ENCODE data around the gene IKZF1.
"Not testable (repeated sequence)": the region's sequence is repeated elsewhere in the genome, so short reads cannot be mapped to it uniquely, and the experiment has no call there.

IKZF1 gene

DNA sequence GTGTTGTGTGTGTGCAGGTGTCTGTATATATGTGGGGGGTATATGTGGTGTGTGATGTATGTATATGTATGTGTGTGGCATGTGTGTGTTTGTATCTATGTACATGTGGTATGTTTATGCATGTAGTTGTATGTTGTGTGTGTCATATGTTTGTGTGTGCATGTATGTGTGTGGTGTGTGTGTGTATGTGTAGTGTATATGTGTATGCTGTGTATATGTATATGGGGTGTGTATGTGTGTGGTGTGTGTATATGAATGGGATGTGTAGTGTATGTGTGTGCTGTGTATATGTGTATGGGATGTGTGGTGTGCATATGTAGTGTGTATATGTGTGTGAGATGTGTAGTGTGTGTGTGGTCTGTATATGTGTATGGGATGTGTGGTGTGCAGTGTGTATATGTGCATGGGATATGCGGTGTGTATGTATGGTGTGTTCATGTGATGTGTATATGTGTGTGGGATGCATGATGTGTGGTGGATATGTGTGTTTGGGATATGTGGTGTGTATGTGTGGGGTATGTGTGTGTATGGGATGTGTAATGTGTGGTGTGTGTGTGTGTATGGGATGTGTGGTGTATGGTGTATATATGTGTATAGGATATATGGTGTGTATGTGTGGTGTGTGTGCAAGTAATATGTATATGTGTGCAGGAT is 30.0 kb downstream of the IKZF1 start:
- no peak for DNase-seq (ENCODE audit: low read depth)

- no peak for DNase-seq (ENCODE audit: low read depth)
Observed at GRCh38 chr7:50335230-50335794, 30.8 kb downstream of the IKZF1 start.

GRCh38 chr7:50335795-50336754 is 31.6 kb downstream of the IKZF1 start:
- no peak for DNase-seq (ENCODE audit: low read depth)

DNA sequence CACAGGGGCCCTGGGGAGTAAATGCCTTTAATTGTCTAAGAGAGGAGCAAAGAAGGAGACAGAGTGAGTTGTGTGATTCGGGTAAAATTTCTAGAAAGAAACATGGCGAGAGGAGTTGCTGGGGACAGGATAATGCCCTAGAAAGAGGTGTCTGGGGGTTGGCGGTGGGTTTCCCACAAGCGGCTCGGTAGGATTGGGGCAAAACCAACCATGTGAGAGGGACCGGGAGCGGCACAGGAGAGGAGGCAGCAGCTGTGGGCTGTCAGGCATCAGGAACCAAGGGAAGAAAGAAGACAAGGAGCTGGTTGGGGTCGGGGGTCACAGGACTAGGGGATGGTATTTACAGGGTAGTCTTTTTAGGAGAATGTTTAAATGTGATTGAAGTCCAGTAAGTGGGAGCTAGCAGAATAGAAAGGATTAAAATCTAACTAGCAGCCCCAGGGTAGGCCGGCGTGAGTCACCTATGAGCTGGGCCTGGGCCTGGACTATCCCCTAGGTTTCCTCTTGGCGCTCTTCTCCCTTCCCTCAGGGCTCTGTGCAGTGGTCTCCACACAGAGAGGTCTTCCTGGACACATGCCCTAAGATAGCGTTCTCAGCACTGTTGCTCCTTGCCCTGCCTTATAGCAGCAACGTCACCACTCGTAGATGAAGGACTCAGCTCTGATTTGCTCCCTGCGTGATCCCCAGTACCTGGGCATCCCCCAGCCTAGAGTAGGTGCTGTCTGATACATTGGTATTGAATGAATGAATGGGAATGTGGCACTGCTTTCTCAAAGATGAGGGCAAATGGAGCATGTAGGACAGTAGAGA is 32.6 kb downstream of the IKZF1 start:
- no peak for DNase-seq (ENCODE audit: low read depth)

DNA sequence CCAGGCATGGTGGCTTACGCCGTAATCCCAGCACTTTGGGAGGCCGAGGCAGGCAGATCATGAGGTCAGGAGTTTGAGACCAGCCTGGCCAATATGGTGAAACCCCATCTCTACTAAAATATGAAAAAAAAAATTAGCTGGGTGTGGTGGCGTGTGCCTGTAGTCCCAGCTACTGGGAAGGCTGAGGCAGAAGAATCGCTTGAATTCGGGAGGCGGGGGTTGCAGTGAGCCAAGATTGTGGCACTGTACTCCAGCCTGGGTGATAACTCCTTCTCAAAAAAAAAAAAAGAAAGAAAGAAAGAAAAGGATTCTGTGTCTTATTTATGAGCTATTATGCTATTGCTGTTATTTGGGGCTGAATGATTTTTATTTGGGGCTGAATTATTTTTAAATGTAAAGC is 35.0 kb downstream of the IKZF1 start:
- DNase-seq (ENCODE audit: low read depth), result not testable (repeated sequence)

GRCh38 chr7:50339990-50340500 is 35.5 kb downstream of the IKZF1 start:
- DNase-seq (ENCODE audit: low read depth), result no peak

DNA sequence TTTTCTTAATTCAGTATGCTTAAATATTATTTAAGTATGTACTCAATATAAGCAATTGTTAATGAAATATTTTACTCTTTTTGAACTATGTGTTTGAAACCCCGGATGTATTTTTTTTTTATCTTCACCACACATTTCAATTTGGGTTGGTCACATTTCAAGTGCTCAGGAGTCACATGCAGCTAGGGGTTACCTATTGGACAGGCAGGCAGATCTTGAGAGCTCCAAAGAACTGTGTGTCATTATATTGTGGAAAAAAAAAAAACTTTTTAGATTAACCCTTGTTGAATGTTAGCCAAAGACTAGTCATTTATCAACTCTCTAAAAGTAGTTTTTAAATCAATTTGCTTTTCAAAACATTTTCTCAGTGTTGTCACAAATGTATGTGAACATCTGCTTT is 37.2 kb downstream of the IKZF1 start:
- no peak for DNase-seq (ENCODE audit: low read depth)

- DNase-seq (ENCODE audit: low read depth), result no peak
Observed at GRCh38 chr7:50342616-50343114, 38.1 kb downstream of the IKZF1 start.

- no peak for DNase-seq (ENCODE audit: low read depth)
Observed at GRCh38 chr7:50346545-50347497, 42.3 kb downstream of the IKZF1 start.

- DNase-seq (ENCODE audit: low read depth), result no peak
Observed at GRCh38 chr7:50347693-50348092, 43.2 kb downstream of the IKZF1 start.

DNA sequence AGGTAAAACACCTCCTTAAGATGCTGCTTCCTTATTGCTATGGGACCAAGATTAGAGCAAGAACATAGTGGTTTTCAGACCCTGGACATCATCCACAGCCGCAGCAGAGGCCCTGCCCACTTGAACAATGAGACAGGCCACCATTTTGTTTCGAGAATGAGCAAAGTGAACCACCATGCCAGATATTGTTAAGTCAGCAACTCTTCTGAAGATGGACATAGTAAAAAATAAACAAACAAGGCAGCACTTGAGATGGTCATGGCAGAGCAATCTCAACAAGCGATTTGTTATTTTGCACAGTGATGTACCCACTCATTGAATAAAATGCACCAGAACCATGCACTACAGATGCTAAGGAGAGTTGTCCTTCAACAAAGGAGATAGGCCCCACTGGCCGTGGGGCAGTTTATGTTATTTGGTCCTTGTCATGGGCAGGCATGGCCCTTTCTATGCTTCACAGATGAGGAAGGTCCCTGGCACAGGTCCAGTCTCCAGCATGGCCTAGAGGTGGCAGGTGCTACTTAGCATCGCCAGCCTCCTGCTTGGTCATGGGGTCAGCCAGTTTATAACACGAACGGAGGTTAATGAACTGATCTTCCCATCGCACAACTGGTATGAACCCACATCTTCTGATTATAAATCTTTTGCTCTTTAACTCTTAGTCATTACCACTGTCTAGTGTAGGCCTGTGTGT is 44.1 kb downstream of the IKZF1 start:
- no peak for DNase-seq (ENCODE audit: low read depth)

DNA sequence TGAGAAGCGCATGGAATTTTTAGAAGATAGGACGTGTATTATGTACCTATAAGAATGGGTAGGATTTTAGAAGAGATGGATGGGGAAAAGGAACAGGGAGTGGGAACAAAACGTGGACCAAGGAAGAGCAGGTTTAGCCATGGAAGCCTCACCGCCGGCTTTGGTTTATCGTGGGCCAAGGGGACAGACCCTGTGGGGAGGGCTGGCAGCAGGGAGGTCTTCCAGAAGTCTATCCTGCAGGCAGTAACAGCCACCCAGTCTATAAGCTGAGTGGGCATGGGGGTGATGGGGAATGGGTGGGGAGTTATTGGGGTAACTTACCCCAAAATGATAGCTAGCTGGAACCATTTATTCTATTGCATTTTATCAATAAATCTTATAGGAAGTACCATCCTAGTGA is 44.9 kb downstream of the IKZF1 start:
- no peak for DNase-seq (ENCODE audit: low read depth)

DNA sequence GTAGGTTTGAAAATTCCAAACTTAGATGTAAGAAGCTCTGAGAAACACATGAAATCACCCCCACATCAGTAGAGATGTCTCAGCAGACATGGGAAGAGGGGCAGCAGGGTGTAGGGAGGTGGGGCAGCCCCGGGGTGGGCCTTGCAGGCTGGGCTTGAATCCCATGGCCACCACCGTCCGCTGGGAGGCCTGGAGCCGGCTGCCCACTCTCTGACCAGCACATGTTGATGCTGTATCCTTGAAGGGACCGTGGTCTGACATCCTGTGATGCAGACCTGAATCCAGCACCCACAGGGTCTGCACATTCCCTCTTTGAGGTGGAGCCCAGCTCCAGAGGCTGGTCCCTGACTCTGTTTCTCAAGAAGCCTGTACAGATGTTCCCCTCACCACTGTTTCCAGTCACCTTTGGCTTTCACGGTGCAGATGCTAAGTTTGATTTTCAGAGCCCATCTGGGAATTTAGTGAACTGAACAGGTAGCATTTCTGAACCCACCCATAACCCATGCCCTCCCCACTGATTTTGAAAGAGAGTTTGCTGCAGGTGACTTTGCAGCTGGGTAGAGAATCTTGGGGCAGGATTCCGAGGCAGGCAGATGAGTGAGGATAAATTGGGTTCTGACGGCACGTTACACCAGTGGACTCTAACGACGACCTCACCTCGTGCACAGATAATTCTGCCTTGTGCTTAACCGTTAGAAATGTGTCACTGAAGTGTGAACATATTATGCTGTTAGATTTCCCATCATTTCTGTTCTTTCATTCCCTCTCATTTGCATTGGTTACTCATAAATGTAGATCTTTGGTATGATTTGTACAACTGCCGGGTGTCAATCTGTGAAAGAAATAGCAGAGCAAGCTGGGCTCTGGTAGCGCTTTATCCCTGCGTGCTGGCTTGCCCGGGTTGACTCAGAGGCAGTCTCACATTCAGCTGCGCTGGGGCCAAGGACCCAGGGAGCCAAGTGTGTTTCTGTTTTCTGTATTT is 45.7 kb downstream of the IKZF1 start:
- DNase-seq (ENCODE audit: low read depth), result no peak

DNA sequence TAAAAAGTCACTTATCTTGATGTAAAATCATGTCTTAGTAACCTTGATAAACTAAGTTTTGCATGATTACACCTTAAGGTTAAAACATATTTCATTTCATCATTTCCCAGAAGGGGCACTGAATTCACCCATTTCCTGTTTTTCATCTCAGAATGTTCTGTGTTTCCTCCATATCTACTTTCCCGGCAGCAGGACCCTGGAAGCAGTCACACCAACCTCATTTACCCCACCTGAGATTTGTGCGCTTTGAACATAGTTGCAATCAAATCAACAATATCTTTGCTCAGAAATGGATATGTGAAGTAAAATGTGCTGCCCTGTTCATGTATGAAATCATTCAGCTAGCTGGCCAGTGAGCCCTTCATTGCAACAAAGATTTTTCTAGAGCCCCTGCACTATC is 46.8 kb downstream of the IKZF1 start:
- DNase-seq (ENCODE audit: low read depth), result no peak

GRCh38 chr7:50352282-50352681 is 47.8 kb downstream of the IKZF1 start:
- no peak for DNase-seq (ENCODE audit: low read depth)

DNA sequence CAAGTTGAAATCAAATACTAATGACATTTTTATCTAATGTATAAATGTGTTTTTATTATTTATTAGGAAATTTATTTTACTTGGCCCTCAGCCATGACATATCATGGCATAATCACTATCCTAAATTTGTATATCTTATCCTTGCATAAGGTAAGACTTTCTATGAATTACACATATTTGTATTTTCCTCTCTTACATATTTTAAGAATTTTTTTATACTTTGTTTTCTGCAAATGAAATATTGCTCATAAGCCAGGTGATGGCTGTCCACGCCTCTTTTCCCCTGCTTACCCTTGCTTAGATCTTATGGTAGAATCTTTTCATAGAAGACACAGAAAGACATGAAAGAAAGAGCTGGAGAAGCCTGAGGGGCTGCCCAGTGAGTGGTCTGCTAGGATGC is 48.2 kb downstream of the IKZF1 start:
- DNase-seq (ENCODE audit: low read depth), result no peak

- DNase-seq (ENCODE audit: low read depth), result no peak
Observed at GRCh38 chr7:50353201-50353600, 48.7 kb downstream of the IKZF1 start.

DNA sequence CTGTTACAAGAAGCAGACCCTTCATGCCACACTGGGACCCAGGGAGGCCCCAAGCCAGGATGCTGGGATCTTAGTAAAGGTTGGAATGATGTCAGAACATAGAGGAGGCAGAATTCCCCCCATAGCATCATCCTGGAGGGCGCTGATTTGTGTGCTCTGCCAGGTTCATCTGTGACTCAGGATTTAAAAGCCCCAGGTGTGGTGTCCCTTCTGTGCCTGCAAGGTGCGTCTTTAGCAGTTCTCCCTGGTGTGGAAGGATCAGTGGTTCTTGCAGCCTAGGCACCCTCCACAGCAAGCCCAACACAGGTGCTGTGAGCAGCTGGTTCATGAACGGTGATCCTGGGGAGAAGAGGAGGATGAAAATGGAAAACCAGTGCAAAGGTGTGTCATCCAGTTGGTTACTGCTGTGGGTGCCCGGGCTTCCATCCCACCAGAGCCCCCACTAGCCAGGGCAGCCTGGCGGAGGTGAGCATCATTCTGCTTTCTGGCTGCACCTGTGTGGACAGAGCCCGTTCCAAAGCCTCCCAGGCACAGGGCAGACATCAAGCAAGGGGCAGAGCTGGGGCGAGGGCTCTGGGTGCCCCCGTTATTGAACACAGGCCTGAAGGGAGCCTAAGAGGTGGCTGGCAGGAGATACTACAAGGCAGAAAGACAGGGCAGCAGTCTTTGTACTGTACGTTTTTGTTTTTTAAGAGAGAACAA is 49.5 kb downstream of the IKZF1 start:
- DNase-seq (ENCODE audit: low read depth), result no peak

Measured in fibroblast of the conjunctiva (primary cell).